ENCODE measurements around the gene GBGT1.
"Not testable (repeated sequence)": the region's sequence is repeated elsewhere in the genome, so short reads cannot be mapped to it uniquely, and the experiment has no call there.

GBGT1 gene

GRCh38 chr9:133163504-133164172 is at the start of gene GBGT1:
GBGT1 (minus strand) TSS chr9:133163914; CDS start chr9:133162412, 1,502 bp downstream.
- in situ Hi-C loops (cut with MboI; ENCODE audit: low sequenced_read_pairs) = no loop called here

DNA sequence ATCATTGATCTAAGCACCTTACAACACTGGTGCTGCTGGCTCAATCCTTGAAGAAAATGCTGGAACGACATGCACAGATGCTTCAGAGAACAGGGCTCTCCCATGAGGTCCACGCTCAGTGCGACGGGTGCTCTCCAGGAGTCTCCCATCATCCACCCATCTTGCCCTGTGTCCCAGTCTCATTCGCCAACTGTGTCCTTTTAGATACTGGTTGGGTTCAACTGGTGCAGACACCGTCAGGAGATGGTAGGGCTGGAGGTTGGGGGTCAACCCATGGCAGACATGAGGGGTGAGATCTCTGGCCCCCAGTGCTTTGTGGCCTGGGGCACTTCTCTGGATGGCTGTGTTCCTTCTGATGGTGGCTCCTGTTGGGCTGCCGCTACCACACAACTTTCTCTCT is 46.9 kb upstream of the GBGT1 start:
- in situ Hi-C loops (cut with MboI; ENCODE audit: low sequenced_read_pairs) = no loop called here

- in situ Hi-C loops (cut with MboI; ENCODE audit: low sequenced_read_pairs) = no loop called here
These were observed 46.5 kb upstream of the GBGT1 start for GRCh38 chr9:133210202-133210532.

DNA sequence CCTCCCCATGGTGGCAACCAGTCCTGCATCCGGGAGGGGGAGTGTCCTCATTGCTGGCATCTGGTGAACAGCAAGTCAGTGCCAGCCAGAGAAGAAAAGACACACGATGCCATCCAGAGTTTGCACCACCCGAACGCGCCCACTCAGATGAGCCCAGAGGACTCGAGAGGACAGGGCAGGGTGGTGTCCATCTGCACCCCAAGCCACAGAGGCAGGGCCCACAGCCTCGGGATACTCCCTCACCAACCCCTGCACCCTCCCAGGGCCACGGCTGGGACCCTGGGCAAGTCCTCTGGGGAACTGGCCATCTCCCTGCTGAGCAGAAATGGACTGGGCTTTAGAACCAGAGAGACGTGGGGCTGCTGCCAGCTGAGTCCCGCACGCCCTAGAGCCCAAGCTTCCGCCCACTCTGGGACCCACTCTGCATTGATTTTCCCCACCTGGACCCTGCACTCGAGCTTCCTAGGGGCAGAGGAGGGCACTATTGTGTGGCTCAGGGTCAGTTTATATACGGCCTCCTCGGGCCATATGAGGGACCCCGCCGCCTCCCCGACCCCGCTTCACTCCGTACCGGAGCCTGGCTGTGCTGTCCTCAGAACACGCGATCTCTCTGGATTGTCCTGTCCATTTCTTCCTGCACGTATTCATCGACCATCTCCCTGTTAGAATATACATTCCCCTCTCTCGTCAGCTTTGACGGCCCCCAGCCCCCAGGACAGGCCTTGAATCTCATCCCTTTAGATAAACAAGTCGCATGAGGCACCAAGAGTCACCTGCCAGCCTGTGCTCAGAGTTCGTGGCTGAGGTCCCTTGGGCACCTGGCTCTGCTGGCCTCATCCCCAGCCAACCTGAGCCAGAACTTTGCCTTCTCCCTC is 45.9 kb upstream of the GBGT1 start:
- in situ Hi-C loops (cut with MboI; ENCODE audit: low sequenced_read_pairs) = not testable (repeated sequence)

- in situ Hi-C loops (cut with MboI; ENCODE audit: low sequenced_read_pairs) = not testable (repeated sequence)
These were observed 45.2 kb upstream of the GBGT1 start, which contains the start of gene OBP2B for GRCh38 chr9:133208880-133209300. OBP2B (minus strand) TSS chr9:133209250; CDS start chr9:133209199, 51 bp downstream.

DNA sequence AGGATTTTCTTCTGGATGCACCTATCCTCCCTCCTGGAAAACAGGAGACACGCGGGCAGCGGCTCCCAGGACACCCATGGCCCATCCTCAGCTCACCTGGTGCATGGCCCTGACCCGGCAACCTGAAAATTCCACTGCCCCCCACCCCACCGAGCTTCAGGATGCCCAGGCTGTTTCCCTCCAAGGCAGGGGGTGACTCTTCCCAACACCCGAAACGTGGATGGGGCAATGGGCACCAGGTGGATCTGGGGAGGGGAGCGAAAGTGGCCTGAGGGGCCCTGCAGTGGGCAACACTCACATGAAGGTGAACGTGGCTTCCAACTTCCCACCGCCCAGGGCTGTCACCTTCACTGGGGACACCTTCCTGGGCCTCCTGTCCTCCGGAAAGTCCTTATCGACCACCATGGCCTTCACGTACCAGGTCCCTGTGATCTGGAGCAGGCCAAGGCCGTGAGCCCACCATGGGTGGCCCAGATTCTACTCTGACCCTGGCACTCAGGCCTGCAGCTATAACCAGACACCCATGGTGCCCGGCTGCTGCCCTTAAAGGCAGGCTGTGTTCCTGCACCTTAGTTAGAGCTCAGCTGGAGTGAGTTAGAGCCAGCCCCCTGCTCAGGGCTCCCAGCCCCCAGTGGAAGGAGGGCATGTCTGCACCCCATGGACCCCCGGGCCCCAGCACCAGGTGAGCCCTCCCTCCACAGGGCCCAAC is 44.6 kb upstream of the GBGT1 start:
- in situ Hi-C loops (cut with MboI; ENCODE audit: low sequenced_read_pairs) = not testable (repeated sequence)

DNA sequence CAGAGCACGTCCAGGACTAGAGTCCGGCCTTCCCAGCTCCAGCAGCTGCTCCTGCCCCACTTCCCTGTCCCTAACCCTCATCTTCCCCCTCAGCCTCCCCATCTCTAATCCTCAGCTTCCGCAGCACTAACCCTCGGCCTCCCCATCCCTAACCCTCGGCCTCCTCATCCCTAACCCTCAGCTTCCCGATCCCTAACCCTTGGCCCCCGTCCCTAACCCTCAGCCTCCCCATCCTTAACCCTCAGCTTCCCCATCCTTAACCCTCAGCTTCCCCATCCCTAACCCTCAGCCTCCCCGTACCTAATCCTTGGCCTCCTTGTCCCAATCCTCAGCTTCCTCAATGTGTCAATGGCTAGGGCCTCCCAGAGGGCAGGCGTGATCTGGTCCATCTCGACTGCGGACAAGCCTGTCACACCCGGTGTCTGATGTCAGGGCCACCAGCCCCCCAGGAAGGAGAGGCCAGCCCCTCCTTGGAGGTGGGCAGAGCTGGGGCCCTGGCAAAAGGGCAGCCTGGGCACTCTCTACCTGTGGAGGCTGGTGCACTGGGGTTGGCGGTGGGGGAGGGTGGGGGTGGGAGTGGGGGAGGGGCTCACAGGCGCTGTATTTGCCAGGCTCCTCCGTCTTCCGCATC is 43.9 kb upstream of the GBGT1 start:
- in situ Hi-C loops (cut with MboI; ENCODE audit: low sequenced_read_pairs) = no loop called here

DNA sequence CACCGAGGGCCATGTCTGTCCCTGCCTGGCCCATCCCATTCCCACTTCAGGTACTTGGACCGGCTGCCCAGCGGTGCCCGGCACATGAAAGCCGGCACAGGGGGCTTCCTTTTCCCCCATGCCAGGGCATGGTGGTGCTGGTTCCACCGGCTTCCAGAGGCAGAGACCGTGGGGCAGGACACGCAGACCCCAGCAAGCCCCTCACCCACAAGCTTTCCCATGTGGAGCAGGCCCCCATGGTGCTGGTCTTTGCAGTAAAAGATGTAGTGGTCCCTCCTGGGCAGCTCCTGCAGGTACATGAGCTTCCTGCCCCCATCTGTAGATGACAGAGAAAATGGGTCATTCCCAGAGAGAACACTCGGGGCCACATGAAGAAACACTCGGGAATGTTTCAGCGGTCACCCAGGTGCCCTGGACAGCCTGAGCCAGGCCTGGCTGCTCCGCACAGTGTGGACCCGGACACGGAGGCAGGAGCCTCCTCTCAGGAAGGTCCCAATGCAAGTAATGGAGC is 43.4 kb upstream of the GBGT1 start:
- in situ Hi-C loops (cut with MboI; ENCODE audit: low sequenced_read_pairs) = no loop called here

DNA sequence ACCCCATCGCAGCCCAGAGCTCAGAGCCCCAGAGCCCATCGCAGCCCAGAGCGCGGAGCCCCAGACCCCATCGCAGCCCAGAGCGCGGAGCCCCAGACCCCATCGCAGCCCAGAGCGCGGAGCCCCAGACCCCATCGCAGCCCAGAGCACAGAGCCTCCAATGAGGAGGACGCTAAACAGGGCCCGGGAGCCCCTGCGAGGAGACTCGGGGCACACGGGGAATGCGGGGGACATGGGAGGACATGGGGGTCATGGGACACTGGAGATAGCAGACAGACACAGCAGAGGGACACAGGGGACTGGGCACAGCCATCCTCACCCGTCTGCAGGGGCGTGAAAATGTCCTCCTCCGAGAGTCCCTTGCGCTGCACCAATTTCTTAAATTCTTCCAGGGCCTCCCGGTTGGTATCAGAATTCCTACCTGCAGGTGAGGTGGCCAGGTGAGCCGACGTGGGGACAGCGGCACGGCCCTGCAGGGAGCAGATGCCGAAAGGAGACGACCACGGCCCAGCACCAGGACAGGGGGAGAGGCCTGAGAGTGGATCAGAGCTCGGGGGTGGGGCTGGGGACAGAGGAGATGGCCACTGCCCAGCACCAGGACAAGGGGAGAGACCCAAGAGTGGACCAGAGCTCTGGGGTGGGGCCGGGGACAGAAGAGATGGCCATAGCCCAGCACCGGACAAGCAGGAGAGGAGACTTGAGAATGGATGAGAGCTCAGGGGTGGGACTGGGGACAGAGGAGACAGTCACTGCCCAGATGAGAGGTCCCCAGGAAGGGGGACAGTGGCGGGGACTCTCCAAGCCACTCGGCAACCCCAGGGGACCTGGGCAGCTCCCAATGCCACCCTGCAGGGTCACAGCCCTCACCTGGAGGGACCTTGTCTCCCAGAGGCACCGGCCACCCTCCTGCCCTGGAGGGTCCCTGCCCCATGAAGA is 42.5 kb upstream of the GBGT1 start:
- in situ Hi-C loops (cut with MboI; ENCODE audit: low sequenced_read_pairs) = no loop called here

GRCh38 chr9:133205481-133205887 is 41.8 kb upstream of the GBGT1 start:
- in situ Hi-C loops (cut with MboI; ENCODE audit: low sequenced_read_pairs) = not testable (repeated sequence)

DNA sequence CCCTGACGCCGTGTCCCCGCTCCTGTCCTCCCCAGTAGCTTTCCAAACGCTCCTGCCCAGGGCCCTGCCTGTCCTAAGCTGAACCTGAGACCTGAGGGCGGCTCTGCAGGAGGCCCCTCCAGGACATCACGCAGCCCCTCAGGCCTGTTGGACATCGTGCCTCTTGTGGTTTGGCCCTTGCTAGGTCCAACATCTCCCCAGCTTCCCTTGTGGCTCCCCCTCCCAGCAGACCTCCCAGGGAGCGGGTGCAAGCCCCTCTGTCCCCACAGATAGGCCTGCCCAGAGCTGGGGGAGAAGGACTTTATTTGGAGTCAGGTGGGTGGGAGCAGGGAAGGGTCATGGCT is 41.3 kb upstream of the GBGT1 start:
- in situ Hi-C loops (cut with MboI; ENCODE audit: low sequenced_read_pairs) = no loop called here

DNA sequence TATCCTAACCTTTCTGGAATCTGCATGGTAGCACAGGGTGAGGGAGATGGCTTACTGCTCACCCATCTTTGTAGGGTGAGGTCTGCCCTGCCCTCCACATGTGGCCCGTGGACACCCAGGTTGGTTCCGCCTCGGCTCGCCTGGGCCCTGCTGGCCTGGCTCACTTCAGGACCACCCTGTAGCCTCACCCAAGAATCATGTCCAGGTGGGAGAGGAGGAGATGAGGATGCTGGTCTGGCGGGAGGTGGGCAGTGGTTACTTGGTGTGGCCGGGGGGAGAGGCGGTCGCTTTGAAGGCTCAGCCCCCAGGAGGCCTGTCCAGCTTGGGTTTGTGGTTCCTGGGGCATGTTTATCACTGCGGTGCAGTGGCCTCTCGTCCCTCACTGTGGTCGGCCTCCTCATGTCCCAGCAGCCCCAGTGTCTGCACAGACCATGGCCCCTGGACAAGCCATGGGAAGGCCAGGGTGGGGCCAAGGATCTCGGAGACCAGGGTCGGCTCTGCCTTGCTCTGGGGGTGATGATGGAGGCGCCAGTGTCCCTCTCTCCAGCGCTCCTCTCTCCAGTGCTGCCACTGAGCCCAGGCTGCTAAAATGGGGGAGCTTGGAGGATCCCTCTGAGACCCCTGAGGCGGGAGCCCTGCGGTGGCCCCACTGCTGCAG is 40.8 kb upstream of the GBGT1 start:
- in situ Hi-C loops (cut with MboI; ENCODE audit: low sequenced_read_pairs) = no loop called here

DNA sequence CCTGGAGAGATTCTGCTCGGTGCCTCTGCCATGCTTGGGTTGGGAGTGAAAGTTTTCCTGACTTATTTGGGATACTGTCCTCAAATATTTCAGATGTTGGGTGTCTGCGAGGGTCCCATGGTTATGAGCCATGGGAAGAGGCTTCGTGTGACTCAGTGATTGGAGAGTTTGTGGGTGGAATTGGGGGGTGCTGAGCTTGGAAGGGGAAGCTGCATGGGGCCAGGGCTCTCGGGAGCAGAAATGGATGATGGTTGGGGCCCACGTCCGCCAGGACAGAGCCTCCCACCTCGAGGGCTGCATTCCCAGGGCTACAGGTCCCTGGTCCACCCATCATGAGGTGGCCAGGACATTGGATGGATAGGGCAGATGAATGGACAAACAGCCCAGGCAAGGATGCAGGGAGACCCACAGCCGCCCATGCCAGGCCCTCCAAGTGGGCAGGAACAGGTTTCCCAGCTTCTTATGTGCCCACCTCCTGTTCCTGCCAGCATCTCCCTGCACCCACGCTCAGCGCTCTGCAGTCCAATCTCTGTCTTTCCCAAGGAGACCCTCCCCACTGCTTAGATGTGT is 39.9 kb upstream of the GBGT1 start:
- in situ Hi-C loops (cut with MboI; ENCODE audit: low sequenced_read_pairs) = no loop called here

DNA sequence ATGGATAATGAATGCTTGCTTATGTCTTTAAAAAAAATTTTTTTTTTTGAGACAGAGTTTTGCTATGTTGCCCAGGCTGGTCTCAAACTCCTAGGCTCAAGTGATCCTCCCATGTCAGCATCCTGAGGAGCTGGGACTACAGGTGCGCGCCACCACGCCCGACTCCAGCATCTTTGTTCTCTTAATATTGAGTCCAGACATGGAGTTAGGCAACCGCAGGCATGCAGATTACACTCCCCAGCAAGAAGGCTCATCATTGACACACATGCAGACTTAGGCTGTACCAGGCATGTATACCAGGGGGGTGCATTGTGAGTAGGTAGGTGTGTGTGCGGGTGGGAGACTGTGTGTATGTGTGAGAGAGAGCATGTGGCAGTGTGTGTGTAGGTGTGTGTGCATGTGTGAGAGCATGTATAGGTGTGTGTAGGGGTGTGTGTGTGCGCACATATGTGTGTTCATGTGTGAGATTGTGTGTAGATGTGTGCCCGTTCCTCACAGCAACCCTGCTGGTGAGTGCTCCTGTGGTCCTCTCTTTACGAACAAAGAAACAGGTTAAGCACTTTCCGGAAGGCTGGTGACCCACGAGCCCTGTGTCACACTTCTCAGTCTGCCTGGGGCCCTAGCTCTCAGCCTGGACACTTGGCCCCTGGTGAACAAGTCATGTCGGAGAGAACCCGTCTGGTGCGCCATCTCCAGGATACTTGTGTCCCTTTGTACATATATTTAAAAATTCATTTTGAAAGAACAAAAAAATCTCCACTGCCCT is 39.2 kb upstream of the GBGT1 start:
- in situ Hi-C loops (cut with MboI; ENCODE audit: low sequenced_read_pairs) = no loop called here

DNA sequence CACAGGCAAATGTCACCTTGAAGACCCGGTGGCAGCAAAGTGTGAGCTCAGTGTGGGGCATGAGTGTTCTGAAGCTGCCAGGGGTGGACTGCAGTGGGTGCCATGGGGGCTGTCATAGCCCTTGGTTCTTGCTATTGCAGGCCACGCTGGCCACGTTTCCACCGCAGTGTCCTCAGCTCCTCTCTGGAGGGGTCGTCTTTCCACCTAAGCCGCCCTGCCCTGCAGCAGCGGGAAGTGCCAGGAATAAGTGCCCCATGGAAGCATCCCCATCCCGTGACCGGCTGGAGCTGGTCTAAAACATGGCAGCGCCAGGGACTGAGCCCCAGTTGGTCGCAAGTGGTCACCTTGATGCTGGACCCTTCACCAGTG is 38.4 kb upstream of the GBGT1 start:
- in situ Hi-C loops (cut with MboI; ENCODE audit: low sequenced_read_pairs) = no loop called here

DNA sequence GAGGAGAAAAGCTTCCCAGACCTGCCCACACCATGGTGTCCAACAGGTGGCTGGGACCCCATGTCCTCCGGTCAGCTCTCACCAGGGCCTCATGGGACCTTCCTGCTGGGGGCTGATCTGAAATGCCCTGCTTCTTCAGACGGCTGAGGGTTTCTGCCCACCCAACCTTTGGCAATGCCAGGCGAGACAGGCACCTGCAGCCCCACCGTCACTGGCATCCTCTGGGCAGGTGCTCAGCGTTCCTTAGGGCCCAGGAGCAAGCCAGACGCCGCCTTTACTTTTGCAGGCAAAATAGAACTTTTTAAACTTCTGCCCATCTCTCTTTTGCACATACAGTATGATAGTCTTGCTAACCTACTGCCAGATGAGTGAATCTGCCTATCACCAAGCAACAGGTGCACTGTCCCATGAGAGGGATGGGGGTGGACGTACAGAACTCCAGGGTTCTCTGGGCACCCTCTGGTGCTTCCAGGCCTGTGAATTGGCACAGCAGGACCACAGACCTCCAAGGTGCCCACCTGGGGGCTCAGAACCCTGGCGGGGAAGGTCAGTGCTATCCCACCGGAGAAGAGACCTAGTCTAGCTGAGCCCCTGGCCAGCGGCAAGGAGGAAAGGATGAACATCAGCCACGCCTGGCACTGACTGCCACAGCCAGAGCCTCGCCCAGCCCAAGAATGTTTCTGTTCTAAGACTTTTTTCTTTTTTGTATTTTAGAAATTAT is 37.9 kb upstream of the GBGT1 start:
- in situ Hi-C loops (cut with MboI; ENCODE audit: low sequenced_read_pairs) = no loop called here

DNA sequence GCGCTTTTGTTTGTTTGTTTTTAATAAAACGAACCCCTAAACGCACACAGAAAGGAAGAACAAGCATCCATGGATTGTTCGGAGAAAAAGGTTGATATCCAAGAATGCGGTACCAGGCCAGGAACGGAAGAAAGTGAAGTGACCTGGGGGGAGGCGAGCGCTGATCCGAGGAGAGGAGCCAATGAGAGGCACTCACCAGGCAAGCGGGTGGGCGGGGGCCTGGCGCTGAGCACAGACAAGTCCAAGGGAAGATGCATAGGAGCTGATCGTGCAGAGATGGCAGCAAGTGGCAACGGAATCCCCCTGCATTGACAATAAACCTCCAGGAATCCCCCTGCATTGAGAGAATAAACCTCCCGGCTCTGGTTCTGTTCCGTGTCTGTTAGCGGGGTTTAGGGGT is 36.9 kb upstream of the GBGT1 start:
- in situ Hi-C loops (cut with MboI; ENCODE audit: low sequenced_read_pairs) = no loop called here

All from hTERT RPE-1 (cell line).